Natural killer cell (primary cell): ENCODE data around the gene POM121L2. TPM values are rescaled to one million over a fixed set of nuclear protein-coding genes. Genes with fewer than 3 reads are reported as not detected.

Experiments used
- ATAC-seq, 3 donors: fragments of 150-1000 bp in 2 of 3; fragments of 200-7000 bp in 1 of 3; cut with Tn5 transposase; 1 replicate in 1 of 3; 2 replicates in 2 of 3; pipeline ENCODE4 v1.10.0; 2021; ENCODE audit warnings: mild to moderate bottlenecking in 2 of 3, moderate library complexity in 2 of 3
- DNase-seq, 2 donors: peaks; one replicate each; pipeline versions ENCODE4 v3.0.0 to v3.0.0-alpha.2; 2013 to 2021; ENCODE audit warnings: mixed read lengths in 1 of 2
- H3K27ac ChIP-seq: one replicate; pipeline ENCODE4 v1.5.1; 2013; ENCODE audit warnings: mild to moderate bottlenecking, low read length
- H3K27me3 ChIP-seq: one replicate; pipeline ENCODE4 v1.6.1; 2013; ENCODE audit warnings: low read length; ENCODE audit not compliant: control insufficient read depth, insufficient read depth
- H3K36me3 ChIP-seq: one replicate; pipeline ENCODE4 v1.6.1; 2013; ENCODE audit warnings: low read length; ENCODE audit not compliant: control insufficient read depth, insufficient read depth
- H3K4me1 ChIP-seq: one replicate; pipeline ENCODE4 v1.6.1; 2013; ENCODE audit warnings: low read length; ENCODE audit not compliant: control insufficient read depth, insufficient read depth
- H3K4me3 ChIP-seq: one replicate; pipeline ENCODE4 v1.5.1; 2013; ENCODE audit warnings: low read length
- H3K9me3 ChIP-seq: one replicate; pipeline ENCODE4 v1.6.1; 2013; ENCODE audit warnings: low read length; ENCODE audit not compliant: control insufficient read depth, insufficient read depth
- H3K27ac Mint-ChIP-seq, 2 donors: one replicate each; pipeline ENCODE4 v1.8.0; 2022; ENCODE audit warnings: mild to moderate bottlenecking in 2 of 2, mixed read lengths in 2 of 2, moderate library complexity in 1 of 2
- H3K27me3 Mint-ChIP-seq, 2 donors: one replicate each; pipeline ENCODE4 v1.8.0; 2022; ENCODE audit warnings: low read depth in 2 of 2, mixed read lengths in 2 of 2
- H3K36me3 Mint-ChIP-seq: one replicate; pipeline ENCODE4 v1.8.0; 2022; ENCODE audit warnings: mixed read lengths
- H3K4me1 Mint-ChIP-seq, 2 donors: one replicate each; pipeline ENCODE4 v1.8.0; 2022; ENCODE audit warnings: mixed read lengths in 2 of 2
- H3K4me3 Mint-ChIP-seq: one replicate; pipeline ENCODE4 v1.8.0; 2022; ENCODE audit warnings: mild to moderate bottlenecking, moderate library complexity, mixed read lengths
- H3K9me3 Mint-ChIP-seq, 2 donors: one replicate each; pipeline ENCODE4 v1.8.0; 2022; ENCODE audit warnings: mixed read lengths in 2 of 2
- WGBS: methylation state at CpG from one replicate; pipeline ENCODE4 v1.1.7; 2013; ENCODE audit warnings: missing lambda C conversion rate; ENCODE audit not compliant: insufficient coverage; 5-methylcytosine and 5-hydroxymethylcytosine counted together
- intact Hi-C: fragments of 100-400 bp; cut with micrococcal nuclease; formaldehyde crosslinking; loops from one replicate; pipeline ENCODE4 v1.14.2; 2022
- total RNA-seq, 4 donors: library from RNA; stranded (reverse); fragments of 120-200 nt in 1 of 4; gene quantifications; one replicate each; pipeline versions ENCODE4 v1.2.3 to v1.2.4, GENCODE V29; 2013 to 2022
- TF ChIP-seq, protein P1 (sequence below): fragments of 200-600 bp; IDR thresholded peaks from one replicate; pipeline ENCODE4 v1.8.0; 2022; ENCODE audit warnings: antibody characterized with exemption

Gene POM121L2
- total RNA-seq, 3 donors from 2014 or later (not counting 1 experiment from before 2014, with no cell fraction given): not detected

DNA sequence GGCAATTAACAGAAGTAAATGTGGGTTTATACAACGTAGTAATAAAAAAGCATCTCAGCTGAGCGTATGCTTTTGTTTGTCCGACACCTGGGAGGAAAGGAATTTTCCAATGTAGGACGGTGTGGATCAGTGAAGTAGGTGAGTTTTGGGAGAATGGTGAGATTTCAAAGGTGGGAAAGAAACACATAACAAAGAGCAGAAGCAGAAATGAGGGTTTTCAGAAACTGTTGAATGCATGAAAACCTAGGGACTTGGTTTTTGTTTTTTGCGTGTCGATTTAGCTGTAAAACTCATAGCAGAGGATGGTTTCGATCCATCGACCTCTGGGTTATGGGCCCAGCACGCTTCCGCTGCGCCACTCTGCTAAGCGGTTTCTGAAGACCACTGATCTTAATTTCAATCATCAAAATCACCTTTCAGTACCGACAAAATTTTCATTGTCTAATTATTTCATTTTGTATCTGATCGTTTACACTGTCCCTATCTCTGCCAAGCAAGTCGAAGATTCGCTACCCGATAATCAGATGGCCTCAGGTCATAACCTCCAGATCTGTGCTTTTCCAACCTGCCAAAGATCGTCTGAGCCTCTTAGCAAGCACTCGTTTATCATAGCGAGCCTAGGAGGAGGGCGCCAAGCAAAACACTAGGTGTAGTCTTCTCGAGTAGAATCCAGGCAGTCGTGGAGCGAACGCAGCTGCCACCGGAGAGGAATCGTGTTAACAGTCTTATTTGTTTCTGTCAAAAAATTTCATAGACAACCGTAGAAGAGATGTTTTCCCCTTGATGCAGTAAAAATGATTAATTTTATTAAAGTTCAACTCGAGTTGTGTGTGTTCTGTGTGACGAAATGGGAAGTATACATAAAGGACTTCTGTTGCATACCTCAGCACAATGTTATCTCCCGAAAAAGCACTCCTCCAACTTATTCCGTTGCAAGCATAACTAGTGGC, 20.9 kb upstream of the POM121L2 start:
- DNase-seq: peak in 1 of 2 donors; percentile 75
- peak overlapping the region; percentile 54 for H3K4me3 Mint-ChIP-seq
- H3K9me3 Mint-ChIP-seq: peaks cover 0 to 2% of the 10 kb centered on the region in 2 donors
- Histone ChIP-seq H3K27ac (no peak overlapping the region), H3K27me3 (peaks cover 19% of the 10 kb centered on the region), H3K9me3 (peaks cover 2% of the 10 kb centered on the region), H3K4me1 (peaks cover 3% of the 10 kb centered on the region), H3K36me3 (no peaks in the 10 kb centered on the region), H3K4me3 (no peak overlapping the region)
- peak in 1 of 3 donors; percentile 31 for ATAC-seq
- peak overlapping the region; percentile 47 to 84 for H3K27ac Mint-ChIP-seq
- 11% methylated on average over 28 of the region's 32 CpGs for WGBS
- TF ChIP-seq, protein P1, sequence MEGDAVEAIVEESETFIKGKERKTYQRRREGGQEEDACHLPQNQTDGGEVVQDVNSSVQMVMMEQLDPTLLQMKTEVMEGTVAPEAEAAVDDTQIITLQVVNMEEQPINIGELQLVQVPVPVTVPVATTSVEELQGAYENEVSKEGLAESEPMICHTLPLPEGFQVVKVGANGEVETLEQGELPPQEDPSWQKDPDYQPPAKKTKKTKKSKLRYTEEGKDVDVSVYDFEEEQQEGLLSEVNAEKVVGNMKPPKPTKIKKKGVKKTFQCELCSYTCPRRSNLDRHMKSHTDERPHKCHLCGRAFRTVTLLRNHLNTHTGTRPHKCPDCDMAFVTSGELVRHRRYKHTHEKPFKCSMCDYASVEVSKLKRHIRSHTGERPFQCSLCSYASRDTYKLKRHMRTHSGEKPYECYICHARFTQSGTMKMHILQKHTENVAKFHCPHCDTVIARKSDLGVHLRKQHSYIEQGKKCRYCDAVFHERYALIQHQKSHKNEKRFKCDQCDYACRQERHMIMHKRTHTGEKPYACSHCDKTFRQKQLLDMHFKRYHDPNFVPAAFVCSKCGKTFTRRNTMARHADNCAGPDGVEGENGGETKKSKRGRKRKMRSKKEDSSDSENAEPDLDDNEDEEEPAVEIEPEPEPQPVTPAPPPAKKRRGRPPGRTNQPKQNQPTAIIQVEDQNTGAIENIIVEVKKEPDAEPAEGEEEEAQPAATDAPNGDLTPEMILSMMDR: no peak
- intact Hi-C loops: no loop called here
- H3K36me3 Mint-ChIP-seq: no peaks in the 10 kb centered on the region
- peaks cover 0 to 10% of the 10 kb centered on the region in 2 donors for H3K4me1 Mint-ChIP-seq
- peaks cover 26 to 65% of the 10 kb centered on the region in 2 donors for H3K27me3 Mint-ChIP-seq

DNA sequence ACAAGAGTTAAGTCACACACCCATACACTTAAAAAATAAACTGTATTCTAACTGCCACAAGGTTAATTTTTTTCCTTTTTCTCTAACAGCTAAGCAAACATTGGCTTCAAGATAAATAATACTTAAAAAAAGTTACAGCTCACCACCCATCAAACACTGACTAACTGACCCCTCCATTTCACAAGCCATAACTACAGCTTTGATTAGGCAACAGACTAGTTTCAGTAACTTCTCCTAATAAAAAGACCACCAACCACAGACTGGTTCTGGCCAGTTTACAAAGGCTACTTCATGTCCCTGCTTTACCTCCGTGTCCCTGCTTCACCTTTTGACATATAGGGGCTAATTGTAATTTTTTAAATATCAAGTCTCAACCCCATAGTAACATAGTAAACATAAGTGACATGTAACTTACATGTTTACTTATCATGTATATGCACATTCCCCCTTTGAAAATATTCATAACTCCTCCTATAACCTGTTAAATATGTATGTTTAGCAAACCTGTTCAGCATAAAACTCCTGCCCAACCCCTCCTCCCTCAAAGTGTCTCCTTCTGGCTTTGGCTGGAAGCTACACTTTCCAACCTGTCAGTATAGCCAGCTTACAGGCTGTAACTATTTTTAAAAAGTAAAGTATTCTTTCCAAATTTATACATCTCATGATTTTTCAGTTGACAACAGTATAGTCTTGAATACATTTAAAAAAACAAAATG, 15.1 kb upstream of the POM121L2 start:
- Histone ChIP-seq H3K4me3 (no peak overlapping the region), H3K27ac (no peak overlapping the region), H3K27me3 (peaks cover 17% of the 10 kb centered on the region), H3K9me3 (peaks cover 4% of the 10 kb centered on the region), H3K36me3 (no peaks in the 10 kb centered on the region), H3K4me1 (no peaks in the 10 kb centered on the region)
- H3K36me3 Mint-ChIP-seq: no peaks in the 10 kb centered on the region
- no peaks in the 10 kb centered on the region for H3K4me1 Mint-ChIP-seq
- H3K27me3 Mint-ChIP-seq: peaks cover 18 to 75% of the 10 kb centered on the region in 2 donors
- DNase-seq: no peak
- no peak for ATAC-seq
- intact Hi-C loops: no loop called here
- WGBS: no CpG with 5 or more reads among the region's 1 CpG
- H3K4me3 Mint-ChIP-seq: no peak overlapping the region
- no peak overlapping the region for H3K27ac Mint-ChIP-seq
- TF ChIP-seq, protein P1: no peak
- peaks cover 0 to 2% of the 10 kb centered on the region in 2 donors for H3K9me3 Mint-ChIP-seq

DNA sequence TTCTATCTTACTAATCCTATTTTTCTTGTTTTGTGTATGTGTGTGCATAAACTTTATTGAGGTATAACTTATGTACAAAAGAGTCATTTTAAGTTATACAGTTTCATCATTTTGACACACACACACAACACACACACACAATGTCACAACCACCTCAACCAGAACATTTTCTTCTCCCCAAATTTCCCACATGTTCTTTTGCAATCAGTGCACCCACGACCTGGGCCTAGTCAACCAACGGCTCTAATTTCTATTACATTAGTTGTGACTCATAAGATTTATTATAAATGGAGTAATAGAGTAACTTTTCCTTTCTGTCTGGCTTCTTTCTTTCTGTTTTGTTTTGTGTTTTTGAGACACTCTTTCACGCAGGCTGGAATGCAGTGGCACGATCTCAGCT, 9.8 kb upstream of the POM121L2 start:
- H3K27ac Mint-ChIP-seq: no peak overlapping the region
- H3K4me3 ChIP-seq: no peak overlapping the region
- no peaks in the 10 kb centered on the region for H3K4me1 ChIP-seq
- TF ChIP-seq, protein P1: no peak
- intact Hi-C loops: no loop called here
- no peaks in the 10 kb centered on the region for H3K36me3 Mint-ChIP-seq
- H3K9me3 ChIP-seq: no peaks in the 10 kb centered on the region
- ATAC-seq (no peak), DNase-seq (no peak)
- WGBS: 96% methylated on average over 3 of the region's 4 CpGs
- no peaks in the 10 kb centered on the region for H3K36me3 ChIP-seq
- peaks cover 7% of the 10 kb centered on the region for H3K27me3 ChIP-seq
- no peak overlapping the region for H3K4me3 Mint-ChIP-seq
- H3K27me3 Mint-ChIP-seq: peaks cover 29 to 67% of the 10 kb centered on the region in 2 donors
- peaks cover 0 to 2% of the 10 kb centered on the region in 2 donors for H3K9me3 Mint-ChIP-seq
- H3K4me1 Mint-ChIP-seq: no peaks in the 10 kb centered on the region
- H3K27ac ChIP-seq: no peak overlapping the region
